ENCODE measurements around the gene SEMA4A. TPM values are rescaled to one million over a fixed set of nuclear protein-coding genes. Genes with fewer than 3 reads are reported as not detected.
A peak's percentile ranks its signal among the peaks of the same experiment; 100 is the strongest.

SEMA4A gene
- total RNA-seq, result 1.6 to 2.5 TPM (median 2.0 TPM) in 3 replicates
- long read RNA-seq, result 0 reads

DNA sequence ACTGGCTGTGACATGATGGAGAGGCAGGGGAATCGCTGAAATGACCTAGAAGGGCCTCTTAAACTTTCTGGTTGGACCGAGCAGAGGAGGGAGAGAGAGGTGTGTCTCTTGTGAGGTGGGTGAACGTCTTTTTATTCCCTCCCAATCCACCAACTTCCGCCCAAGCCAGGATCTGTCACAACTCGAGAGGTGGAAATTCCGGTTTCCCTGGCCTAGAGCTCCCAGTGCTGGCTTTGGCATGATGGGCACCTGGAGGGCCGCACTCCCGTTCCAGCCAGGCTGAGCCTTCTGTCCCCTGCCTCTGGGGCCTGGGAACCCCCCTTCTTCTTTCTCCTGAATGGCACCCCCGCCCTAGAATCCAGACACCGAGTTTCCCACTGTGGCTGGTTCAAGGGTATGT, at the start of gene SEMA4A:
TSS of gene SEMA4A (plus strand) at position 224 of the 400 bp plus-strand sequence. CDS start 994 bp downstream, outside the sequence.
- DNase-seq (ENCODE audit: low spot score), result no peak
- H3K27me3 Mint-ChIP-seq (ENCODE audit: low read depth), result peaks cover 6% of the 10 kb centered on the region
- H3K27ac Mint-ChIP-seq (ENCODE audit: unreplicated experiment), result no peak within 1 kb of the TSS
- H3K9me3 Mint-ChIP-seq (ENCODE audit: low read depth), result no peaks in the 10 kb centered on the region
- TF ChIP-seq, protein P1, sequence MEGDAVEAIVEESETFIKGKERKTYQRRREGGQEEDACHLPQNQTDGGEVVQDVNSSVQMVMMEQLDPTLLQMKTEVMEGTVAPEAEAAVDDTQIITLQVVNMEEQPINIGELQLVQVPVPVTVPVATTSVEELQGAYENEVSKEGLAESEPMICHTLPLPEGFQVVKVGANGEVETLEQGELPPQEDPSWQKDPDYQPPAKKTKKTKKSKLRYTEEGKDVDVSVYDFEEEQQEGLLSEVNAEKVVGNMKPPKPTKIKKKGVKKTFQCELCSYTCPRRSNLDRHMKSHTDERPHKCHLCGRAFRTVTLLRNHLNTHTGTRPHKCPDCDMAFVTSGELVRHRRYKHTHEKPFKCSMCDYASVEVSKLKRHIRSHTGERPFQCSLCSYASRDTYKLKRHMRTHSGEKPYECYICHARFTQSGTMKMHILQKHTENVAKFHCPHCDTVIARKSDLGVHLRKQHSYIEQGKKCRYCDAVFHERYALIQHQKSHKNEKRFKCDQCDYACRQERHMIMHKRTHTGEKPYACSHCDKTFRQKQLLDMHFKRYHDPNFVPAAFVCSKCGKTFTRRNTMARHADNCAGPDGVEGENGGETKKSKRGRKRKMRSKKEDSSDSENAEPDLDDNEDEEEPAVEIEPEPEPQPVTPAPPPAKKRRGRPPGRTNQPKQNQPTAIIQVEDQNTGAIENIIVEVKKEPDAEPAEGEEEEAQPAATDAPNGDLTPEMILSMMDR (IDR thresholded peaks at IDR 0.05), result no peak
- H3K4me1 Mint-ChIP-seq (ENCODE audit: low read depth), result no peaks in the 10 kb centered on the region
- no peak within 1 kb of the TSS for H3K4me3 Mint-ChIP-seq (ENCODE audit: unreplicated experiment)
- H3K36me3 Mint-ChIP-seq (ENCODE audit: low read depth), result peaks cover 2% of the 10 kb centered on the region

DNA sequence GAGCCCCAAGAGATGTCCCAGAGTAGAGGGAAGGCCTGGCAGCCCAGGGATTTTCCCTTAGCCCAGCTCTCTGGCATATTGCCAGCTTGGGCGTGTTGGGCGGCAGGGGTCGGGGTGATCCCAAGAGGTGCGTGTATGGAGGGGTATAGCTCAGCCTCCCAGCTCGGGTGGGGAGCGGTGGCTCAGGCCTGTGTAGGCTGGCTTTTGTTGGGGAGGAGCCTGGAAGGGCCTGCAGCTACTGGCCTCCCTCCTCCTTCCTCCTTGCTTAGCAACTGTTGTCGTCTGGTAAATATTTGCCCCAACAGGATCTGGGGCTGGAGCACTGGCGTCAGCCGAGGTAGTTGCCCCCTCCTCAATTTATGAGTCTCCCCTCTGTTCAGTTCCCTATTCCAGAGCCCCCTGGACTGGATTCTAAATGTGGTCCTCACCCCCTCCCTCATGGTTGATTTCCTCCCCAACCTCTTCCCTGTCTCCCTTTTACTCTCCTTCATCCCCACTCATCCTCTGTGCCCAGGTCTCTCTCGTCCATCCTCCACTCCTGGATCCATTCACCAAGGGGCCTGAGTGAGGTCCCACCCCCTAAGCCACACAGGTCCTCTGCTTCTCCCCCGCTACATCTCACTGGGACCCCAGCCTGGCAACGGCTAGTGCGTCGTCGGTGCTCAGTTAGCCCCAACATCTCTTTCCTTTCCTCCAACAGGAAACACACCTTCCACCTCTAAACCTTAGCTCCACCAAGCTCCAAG, 49.1 kb upstream of the SEMA4A start:
- DNase-seq (ENCODE audit: low spot score), result no peak
- TF ChIP-seq, protein P1 (IDR thresholded peaks at IDR 0.05), result no peak
- Mint-ChIP-seq H3K4me3 (ENCODE audit: unreplicated experiment) (peak overlapping the region; percentile 60), H3K9me3 (ENCODE audit: low read depth) (no peaks in the 10 kb centered on the region), H3K4me1 (ENCODE audit: low read depth) (peaks cover 74% of the 10 kb centered on the region), H3K36me3 (ENCODE audit: low read depth) (no peaks in the 10 kb centered on the region), H3K27ac (ENCODE audit: unreplicated experiment) (peak overlapping the region; percentile 100), H3K27me3 (ENCODE audit: low read depth) (no peaks in the 10 kb centered on the region)

DNA sequence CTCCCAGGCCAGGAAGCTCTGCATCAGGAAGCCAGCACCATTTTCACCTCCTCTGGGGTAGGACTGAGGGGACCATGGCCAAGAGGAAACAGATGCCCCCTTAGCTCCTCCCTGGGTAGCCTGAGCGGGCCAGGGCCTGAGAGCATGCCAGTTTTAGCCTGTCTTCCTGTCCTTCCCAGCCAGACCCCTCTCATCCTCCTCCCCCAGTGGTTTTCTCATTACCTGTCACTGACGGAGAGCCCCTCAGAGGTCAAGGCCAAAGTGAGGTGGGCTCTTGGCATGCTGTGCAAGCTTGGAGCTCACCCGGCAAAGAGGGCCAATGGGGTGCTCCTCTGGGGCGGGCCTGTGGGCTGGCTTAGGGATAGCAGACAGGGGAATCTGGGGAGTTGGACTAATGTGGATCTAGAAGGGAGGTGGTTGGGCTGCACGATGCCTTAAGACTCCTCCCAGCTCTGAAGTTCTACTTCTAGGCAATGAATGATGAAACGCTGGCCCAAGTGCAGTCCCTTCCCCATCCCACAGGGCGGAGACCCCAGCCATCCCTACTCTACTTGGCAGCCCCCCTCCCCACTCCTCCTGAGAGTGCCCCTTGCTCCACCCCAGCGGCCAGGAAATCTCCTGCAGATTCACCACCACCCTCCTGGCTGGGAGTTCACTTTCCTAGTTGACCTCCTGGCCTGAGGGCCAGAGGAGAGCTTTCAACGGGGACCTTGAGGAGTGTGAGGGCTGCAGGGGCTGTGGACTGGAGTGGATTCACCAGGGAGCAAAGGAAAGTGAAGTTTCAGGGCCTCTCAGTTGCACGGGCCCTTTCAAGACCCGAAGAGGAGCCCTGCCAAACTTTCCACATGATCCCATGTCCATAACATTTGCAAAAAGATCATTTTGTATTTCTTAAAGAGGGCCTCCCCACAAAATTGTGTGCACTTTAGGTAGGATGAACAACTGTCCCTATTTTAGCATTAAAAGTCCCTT, 48.2 kb upstream of the SEMA4A start:
- DNase-seq (ENCODE audit: low spot score), result no peak
- no peaks in the 10 kb centered on the region for H3K27me3 Mint-ChIP-seq (ENCODE audit: low read depth)
- TF ChIP-seq, protein P1 (IDR thresholded peaks at IDR 0.05), result peak; percentile 38
- peaks cover 73% of the 10 kb centered on the region for H3K4me1 Mint-ChIP-seq (ENCODE audit: low read depth)
- H3K27ac Mint-ChIP-seq (ENCODE audit: unreplicated experiment), result peak overlapping the region; percentile 100
- no peaks in the 10 kb centered on the region for H3K36me3 Mint-ChIP-seq (ENCODE audit: low read depth)
- peak overlapping the region; percentile 62 for H3K4me3 Mint-ChIP-seq (ENCODE audit: unreplicated experiment)
- H3K9me3 Mint-ChIP-seq (ENCODE audit: low read depth), result no peaks in the 10 kb centered on the region

DNA sequence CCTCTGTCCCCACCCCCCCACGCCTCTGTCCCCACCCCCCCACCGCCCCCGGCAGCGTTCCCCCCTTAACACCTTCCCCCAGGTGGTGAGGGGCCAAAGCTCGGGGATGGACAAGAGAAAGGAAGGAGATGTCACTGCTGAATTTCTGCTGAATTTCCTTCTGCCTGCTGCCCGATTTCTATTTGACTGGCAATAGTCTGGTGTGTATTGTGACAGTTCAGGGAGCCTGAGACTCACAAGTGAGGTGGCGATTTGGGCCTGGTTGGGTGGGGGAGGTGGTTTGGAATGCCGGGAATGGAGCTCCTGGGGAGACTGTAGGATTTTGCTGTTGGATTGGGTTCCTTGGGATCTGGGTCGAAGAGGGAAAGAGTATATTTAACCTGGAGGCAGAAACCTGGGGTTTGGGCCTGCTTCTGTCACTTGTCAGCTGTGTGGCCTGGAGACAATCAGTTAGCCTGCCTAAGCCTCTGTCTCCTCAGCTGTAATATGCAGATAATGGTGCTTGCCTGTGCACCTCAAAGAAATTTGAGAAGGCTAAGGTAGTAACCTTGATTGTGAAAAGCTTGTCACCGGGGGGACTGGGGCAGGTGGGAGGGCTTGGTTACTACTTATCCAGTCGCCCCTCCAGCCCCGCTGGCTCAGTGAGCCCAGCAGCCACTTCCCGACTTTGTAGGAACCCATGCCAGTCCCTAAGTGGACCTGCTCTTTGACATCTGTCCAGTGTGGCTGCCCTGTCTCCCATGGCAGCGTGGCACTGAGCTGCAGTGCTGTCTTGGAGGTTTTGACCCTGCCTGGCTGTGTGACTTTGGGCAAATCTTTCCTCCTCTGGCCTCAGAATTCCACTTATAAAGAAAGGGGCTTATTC, 46.5 kb upstream of the SEMA4A start:
- TF ChIP-seq, protein P1 (IDR thresholded peaks at IDR 0.05), result no peak
- H3K27me3 Mint-ChIP-seq (ENCODE audit: low read depth), result no peaks in the 10 kb centered on the region
- peaks cover 63% of the 10 kb centered on the region for H3K4me1 Mint-ChIP-seq (ENCODE audit: low read depth)
- DNase-seq (ENCODE audit: low spot score), result no peak
- H3K4me3 Mint-ChIP-seq (ENCODE audit: unreplicated experiment), result peak overlapping the region; percentile 53
- no peaks in the 10 kb centered on the region for H3K9me3 Mint-ChIP-seq (ENCODE audit: low read depth)
- peak overlapping the region; percentile 100 for H3K27ac Mint-ChIP-seq (ENCODE audit: unreplicated experiment)
- no peaks in the 10 kb centered on the region for H3K36me3 Mint-ChIP-seq (ENCODE audit: low read depth)

Measured in chondrocyte (in vitro differentiated cells).